ENCODE data around the gene ABCA2.

Gene ABCA2

GRCh38 chr9:137056739-137057415, 28.8 kb upstream of the ABCA2 start:
- Histone ChIP-seq H3K36me3 (no peaks in the 10 kb centered on the region), H3K9me3 (ENCODE audit: severe bottlenecking) (no peaks in the 10 kb centered on the region), H3K27me3 (ENCODE audit: insufficient read depth, low read depth, severe bottlenecking) (no peaks in the 10 kb centered on the region), H3K4me3 (ENCODE audit: low read depth, low read length) (no peak overlapping the region), H3K27ac (no peak overlapping the region)
- DNase-seq: no peak
- TF ChIP-seq CTCF (IDR thresholded peaks at IDR 0.05; ENCODE audit: low read depth, low read length): no peak

- no peak for TF ChIP-seq CTCF (IDR thresholded peaks at IDR 0.05; ENCODE audit: low read depth, low read length)
- no peak overlapping the region for H3K4me3 ChIP-seq (ENCODE audit: low read depth, low read length)
- H3K27me3 ChIP-seq (ENCODE audit: insufficient read depth, low read depth, severe bottlenecking): no peaks in the 10 kb centered on the region
- DNase-seq: no peak
- H3K9me3 ChIP-seq (ENCODE audit: severe bottlenecking): no peaks in the 10 kb centered on the region
- no peak overlapping the region for H3K27ac ChIP-seq
- no peaks in the 10 kb centered on the region for H3K36me3 ChIP-seq
These were observed 27.6 kb upstream of the ABCA2 start for GRCh38 chr9:137055385-137056364.

GRCh38 chr9:137054932-137055384, 26.9 kb upstream of the ABCA2 start:
- Histone ChIP-seq H3K36me3 (no peaks in the 10 kb centered on the region), H3K4me3 (ENCODE audit: low read depth, low read length) (no peak overlapping the region), H3K27ac (no peak overlapping the region), H3K9me3 (ENCODE audit: severe bottlenecking) (no peaks in the 10 kb centered on the region), H3K27me3 (ENCODE audit: insufficient read depth, low read depth, severe bottlenecking) (no peaks in the 10 kb centered on the region)
- no peak for DNase-seq
- TF ChIP-seq CTCF (IDR thresholded peaks at IDR 0.05; ENCODE audit: low read depth, low read length): no peak

GRCh38 chr9:137053944-137054931, 26.2 kb upstream of the ABCA2 start, which contains the start of gene ENTPD2:
ENTPD2 (minus strand) TSS chr9:137054061; CDS start chr9:137053997, 64 bp downstream.
- DNase-seq: no peak
- no peak within 1 kb of the TSS for H3K27ac ChIP-seq

More at GRCh38 chr9:137053944-137054931, 26.2 kb upstream of the ABCA2 start, which contains the start of gene ENTPD2:
- no peaks in the 10 kb centered on the region for H3K36me3 ChIP-seq
- TF ChIP-seq CTCF (IDR thresholded peaks at IDR 0.05; ENCODE audit: low read depth, low read length): no peak
- H3K27me3 ChIP-seq (ENCODE audit: insufficient read depth, low read depth, severe bottlenecking): peaks cover 5% of the 10 kb centered on the region
- H3K9me3 ChIP-seq (ENCODE audit: severe bottlenecking): no peaks in the 10 kb centered on the region
- no peak within 1 kb of the TSS for H3K4me3 ChIP-seq (ENCODE audit: low read depth, low read length)
